A673 (cell line): ENCODE results near the gene COQ8A. TPM values are rescaled to one million over a fixed set of nuclear protein-coding genes. Genes with fewer than 3 reads are reported as not detected.

Source experiments
- BruUV-seq: library from RNA; stranded (reverse); fragments of 400-500 nt; replicated peaks from 2 replicates; lab custom pipeline; 2021; lab: Mats Ljungman, UMichigan
- CTCF ChIA-PET: fragments of 300-600 bp; sonication (Branson Sonifier 250); formaldehyde crosslinking; loops from one replicate; lab custom pipeline; 2022; ENCODE audit warnings: antibody characterized with exemption; lab: Charles Lee
- POLR2A ChIA-PET: fragments of 300-600 bp; sonication (Branson Sonifier 250); formaldehyde crosslinking; loops from one replicate; lab custom pipeline; 2022; ENCODE audit warnings: antibody characterized with exemption; ENCODE audit not compliant: low non-redundant PET; lab: Charles Lee
- DNase-seq: peaks from one replicate; pipeline ENCODE4 v3.0.0-alpha.2; 2015; ENCODE audit warnings: low spot score
- H3K27ac ChIP-seq: fragments of 200-600 bp; sonication (generic); 2 replicates; pipeline ENCODE4 v1.5.1; 2016; ENCODE audit warnings: mixed run types, low read depth, mild to moderate bottlenecking, mixed read lengths, antibody characterized with exemption, low read length; ENCODE audit not compliant: poor library complexity, severe bottlenecking
- H3K27me3 ChIP-seq: fragments of 200-600 bp; sonication (generic); replicated peaks from 2 replicates; pipeline ENCODE4 v1.6.1; 2017; ENCODE audit warnings: mixed run types, low read depth, mild to moderate bottlenecking, mixed read lengths, antibody characterized with exemption, low read length; ENCODE audit not compliant: insufficient read depth, poor library complexity
- H3K36me3 ChIP-seq: fragments of 200-600 bp; sonication (generic); 2 replicates; pipeline ENCODE4 v1.6.1; 2016; ENCODE audit warnings: mixed run types, mild to moderate bottlenecking, mixed read lengths, antibody characterized with exemption, low read length; ENCODE audit not compliant: insufficient read depth, poor library complexity, severe bottlenecking
- H3K4me1 ChIP-seq: fragments of 200-600 bp; sonication (generic); 2 replicates; pipeline ENCODE4 v1.6.1; 2017; ENCODE audit warnings: mixed run types, mild to moderate bottlenecking, mixed read lengths, antibody characterized with exemption, low read length; ENCODE audit not compliant: insufficient read depth, poor library complexity, severe bottlenecking
- H3K4me3 ChIP-seq: fragments of 200-600 bp; sonication (generic); 2 replicates; pipeline ENCODE4 v1.5.1; 2016; ENCODE audit warnings: low read depth, mixed run types, mild to moderate bottlenecking, mixed read lengths, low read length; ENCODE audit not compliant: poor library complexity, severe bottlenecking
- H3K9me3 ChIP-seq: fragments of 200-600 bp; sonication (generic); 2 replicates; pipeline ENCODE4 v1.6.1; 2016; ENCODE audit warnings: mixed run types, low read depth, mild to moderate bottlenecking, mixed read lengths, antibody characterized with exemption, low read length; ENCODE audit not compliant: poor library complexity, severe bottlenecking
- EZH2 ChIP-seq: fragments of 200-600 bp; sonication (generic); IDR thresholded peaks from 2 replicates; pipeline ENCODE4 v1.6.1; 2017; ENCODE audit warnings: borderline replicate concordance, low read depth, mild to moderate bottlenecking, mixed read lengths, antibody characterized with exemption, low read length; ENCODE audit not compliant: poor library complexity, severe bottlenecking
- intact Hi-C: fragments of 100-400 bp; cut with micrococcal nuclease; formaldehyde crosslinking; loops from one replicate; pipeline ENCODE4 v1.10.0; 2022; ENCODE audit not compliant: unreplicated experiment
- total RNA-seq: library from RNA; stranded (reverse); gene quantifications from 2 replicates; pipeline ENCODE4 v1.2.3, GENCODE V29; 2021
- TF ChIP-seq, protein P1 (sequence below): fragments of 300-800, 200-600 bp; sonication (generic); conservative IDR thresholded peaks from 2 replicates; pipeline ENCODE4 v1.5.1; 2017; ENCODE audit warnings: low read depth, mild to moderate bottlenecking, antibody characterized with exemption, low read length, moderate library complexity, mixed read lengths

COQ8A gene
- total RNA-seq, 1 experiment from 2014 or later, result 7.7 TPM

DNA sequence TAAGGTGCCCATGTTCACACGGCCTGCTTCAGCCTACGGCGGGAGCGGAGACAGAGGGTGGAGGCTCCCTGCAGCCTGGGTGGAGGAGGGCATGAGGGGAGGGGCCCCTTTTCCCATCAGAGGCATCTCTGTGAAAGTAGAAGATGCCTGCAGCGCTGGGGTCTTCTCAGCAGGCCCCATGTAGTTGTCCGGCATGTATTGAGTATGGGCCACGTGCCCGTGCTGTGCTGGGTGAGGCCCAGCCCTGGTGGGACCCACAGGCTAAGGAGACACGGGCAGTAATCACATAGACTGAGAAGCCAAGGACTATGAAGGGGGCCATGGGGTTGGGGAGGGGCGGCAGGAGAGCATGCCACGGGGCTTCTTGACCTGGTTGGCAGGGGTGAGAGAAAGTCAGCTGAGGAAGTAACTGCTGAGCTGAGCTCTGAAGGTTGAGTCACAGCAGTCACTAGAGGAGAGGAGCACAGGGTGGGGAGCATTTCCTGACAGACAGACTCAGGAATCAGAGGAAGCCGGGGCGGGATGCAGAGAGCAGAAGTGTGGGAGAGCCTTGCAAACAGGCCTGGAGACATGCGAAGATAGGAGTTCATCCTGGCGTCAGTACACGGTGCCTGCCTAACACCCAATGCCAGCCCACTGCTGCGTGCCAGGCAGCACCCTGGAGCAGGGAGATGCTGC lies 48.1 kb upstream of the COQ8A start:
- ChIA-PET POLR2A (no interaction called here), CTCF (no interaction called here)
- no TSS peak for BruUV-seq
- TF ChIP-seq EZH2, result no peak
- TF ChIP-seq, protein P1, sequence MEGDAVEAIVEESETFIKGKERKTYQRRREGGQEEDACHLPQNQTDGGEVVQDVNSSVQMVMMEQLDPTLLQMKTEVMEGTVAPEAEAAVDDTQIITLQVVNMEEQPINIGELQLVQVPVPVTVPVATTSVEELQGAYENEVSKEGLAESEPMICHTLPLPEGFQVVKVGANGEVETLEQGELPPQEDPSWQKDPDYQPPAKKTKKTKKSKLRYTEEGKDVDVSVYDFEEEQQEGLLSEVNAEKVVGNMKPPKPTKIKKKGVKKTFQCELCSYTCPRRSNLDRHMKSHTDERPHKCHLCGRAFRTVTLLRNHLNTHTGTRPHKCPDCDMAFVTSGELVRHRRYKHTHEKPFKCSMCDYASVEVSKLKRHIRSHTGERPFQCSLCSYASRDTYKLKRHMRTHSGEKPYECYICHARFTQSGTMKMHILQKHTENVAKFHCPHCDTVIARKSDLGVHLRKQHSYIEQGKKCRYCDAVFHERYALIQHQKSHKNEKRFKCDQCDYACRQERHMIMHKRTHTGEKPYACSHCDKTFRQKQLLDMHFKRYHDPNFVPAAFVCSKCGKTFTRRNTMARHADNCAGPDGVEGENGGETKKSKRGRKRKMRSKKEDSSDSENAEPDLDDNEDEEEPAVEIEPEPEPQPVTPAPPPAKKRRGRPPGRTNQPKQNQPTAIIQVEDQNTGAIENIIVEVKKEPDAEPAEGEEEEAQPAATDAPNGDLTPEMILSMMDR, result no peak
- DNase-seq, result no peak
- Histone ChIP-seq H3K4me1 (no peaks in the 10 kb centered on the region), H3K27me3 (no peaks in the 10 kb centered on the region), H3K9me3 (no peaks in the 10 kb centered on the region), H3K4me3 (no peak overlapping the region), H3K36me3 (no peaks in the 10 kb centered on the region), H3K27ac (no peak overlapping the region)
- intact Hi-C loops, result no loop called here

DNA sequence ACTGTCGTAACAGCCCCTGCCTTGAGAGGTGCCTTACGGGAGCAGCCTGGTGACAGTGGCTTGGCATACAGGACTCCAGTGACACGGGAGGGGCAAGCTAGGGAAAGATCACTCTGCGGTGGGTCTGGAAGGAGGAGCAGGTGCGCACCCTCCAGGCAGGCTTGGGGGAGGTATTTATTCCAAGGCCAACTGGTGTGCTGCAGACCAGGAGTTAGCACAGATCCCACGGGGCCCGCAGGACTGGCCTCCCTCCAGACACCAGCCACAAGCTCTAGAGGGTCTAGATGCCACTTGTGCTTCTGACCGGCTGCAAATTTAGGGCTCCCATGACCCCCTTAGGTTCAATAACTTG lies 47.6 kb upstream of the COQ8A start:
- intact Hi-C loops, result no loop called here
- BruUV-seq, result no TSS peak
- DNase-seq, result no peak
- POLR2A ChIA-PET, result no interaction called here
- TF ChIP-seq, protein P1, result no peak
- TF ChIP-seq EZH2, result no peak
- Histone ChIP-seq H3K27me3 (no peaks in the 10 kb centered on the region), H3K4me3 (no peak overlapping the region), H3K4me1 (no peaks in the 10 kb centered on the region), H3K27ac (no peak overlapping the region), H3K36me3 (no peaks in the 10 kb centered on the region), H3K9me3 (no peaks in the 10 kb centered on the region)
- CTCF ChIA-PET, result no interaction called here

DNA sequence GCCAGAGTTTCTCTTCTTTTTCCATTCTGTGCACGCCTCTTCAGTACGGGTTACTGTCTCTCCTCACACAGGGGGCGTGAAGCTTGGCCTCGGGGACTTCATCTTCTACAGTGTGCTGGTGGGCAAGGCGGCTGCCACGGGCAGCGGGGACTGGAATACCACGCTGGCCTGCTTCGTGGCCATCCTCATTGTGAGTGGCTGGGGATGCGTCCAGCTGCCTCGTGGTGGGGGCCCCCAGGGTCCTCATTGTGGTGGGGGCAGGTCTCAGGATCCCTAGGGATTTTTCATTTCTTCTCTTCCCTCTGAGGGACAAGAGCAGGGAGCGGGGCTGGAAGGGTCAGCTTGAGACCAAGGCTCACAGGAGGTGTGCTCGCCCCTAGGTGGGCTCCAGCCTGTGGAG lies 46.2 kb upstream of the COQ8A start:
- CTCF ChIA-PET, result no interaction called here
- TF ChIP-seq, protein P1, result no peak
- no peak for TF ChIP-seq EZH2
- intact Hi-C loops, result no loop called here
- Histone ChIP-seq H3K4me1 (no peaks in the 10 kb centered on the region), H3K36me3 (no peaks in the 10 kb centered on the region), H3K27ac (no peak overlapping the region), H3K27me3 (no peaks in the 10 kb centered on the region), H3K4me3 (no peak overlapping the region), H3K9me3 (no peaks in the 10 kb centered on the region)
- POLR2A ChIA-PET, result no interaction called here
- no peak for DNase-seq
- no TSS peak for BruUV-seq
